IMR-90 (cell line): ENCODE results near the gene IFI30.

ENCODE experiments used
- CHD1 ChIP-seq: IDR thresholded peaks from 2 replicates; pipeline ENCODE4 v1.6.1; 2012; ENCODE audit warnings: low read depth, low read length, improper control_type of control experiment
- RAD21 ChIP-seq: IDR thresholded peaks from 2 replicates; pipeline ENCODE4 v1.6.1; 2012; ENCODE audit warnings: low read length, improper control_type of control experiment

GRCh38 chr19:18152817-18153555 lies 20.6 kb upstream of the IFI30 start, which contains the start of gene PIK3R2:
- TF ChIP-seq RAD21 = no peak
- no peak for TF ChIP-seq CHD1
